ENCODE measurements around the gene RMC1.

RMC1 gene

DNA sequence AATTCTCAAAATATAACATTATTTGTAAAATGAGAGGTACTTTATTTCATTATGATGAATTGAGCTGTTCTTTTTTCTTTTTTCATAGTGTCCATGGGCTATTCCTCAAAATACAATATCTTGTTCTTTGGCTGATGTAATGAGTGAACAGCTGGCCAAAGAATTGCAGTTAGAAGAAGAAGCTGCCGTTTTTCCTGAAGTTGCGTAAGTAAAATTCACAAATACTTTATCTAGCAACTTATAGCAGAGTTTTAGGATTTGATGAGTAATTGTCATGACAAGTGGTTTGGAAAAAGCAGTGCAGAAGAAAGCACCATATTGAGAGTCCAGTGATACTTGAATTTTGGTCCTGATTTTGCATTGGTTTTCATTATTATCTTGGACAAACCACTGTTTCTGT, 40.4 kb upstream of the RMC1 start:
- no peaks in the 10 kb centered on the region for H3K27me3 ChIP-seq (ENCODE audit: insufficient read depth, poor library complexity, severe bottlenecking)
- no peak for TF ChIP-seq SPI1 (IDR thresholded peaks at IDR 0.05; ENCODE audit: borderline replicate concordance, low read depth)
- TF ChIP-seq, protein P1, sequence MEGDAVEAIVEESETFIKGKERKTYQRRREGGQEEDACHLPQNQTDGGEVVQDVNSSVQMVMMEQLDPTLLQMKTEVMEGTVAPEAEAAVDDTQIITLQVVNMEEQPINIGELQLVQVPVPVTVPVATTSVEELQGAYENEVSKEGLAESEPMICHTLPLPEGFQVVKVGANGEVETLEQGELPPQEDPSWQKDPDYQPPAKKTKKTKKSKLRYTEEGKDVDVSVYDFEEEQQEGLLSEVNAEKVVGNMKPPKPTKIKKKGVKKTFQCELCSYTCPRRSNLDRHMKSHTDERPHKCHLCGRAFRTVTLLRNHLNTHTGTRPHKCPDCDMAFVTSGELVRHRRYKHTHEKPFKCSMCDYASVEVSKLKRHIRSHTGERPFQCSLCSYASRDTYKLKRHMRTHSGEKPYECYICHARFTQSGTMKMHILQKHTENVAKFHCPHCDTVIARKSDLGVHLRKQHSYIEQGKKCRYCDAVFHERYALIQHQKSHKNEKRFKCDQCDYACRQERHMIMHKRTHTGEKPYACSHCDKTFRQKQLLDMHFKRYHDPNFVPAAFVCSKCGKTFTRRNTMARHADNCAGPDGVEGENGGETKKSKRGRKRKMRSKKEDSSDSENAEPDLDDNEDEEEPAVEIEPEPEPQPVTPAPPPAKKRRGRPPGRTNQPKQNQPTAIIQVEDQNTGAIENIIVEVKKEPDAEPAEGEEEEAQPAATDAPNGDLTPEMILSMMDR (IDR thresholded peaks at IDR 0.05; ENCODE audit: insufficient read depth, low read length): no peak
- TF ChIP-seq GABPA (IDR thresholded peaks at IDR 0.05; ENCODE audit: low read depth): no peak
- TF ChIP-seq POLR2AphosphoS5 (IDR thresholded peaks at IDR 0.05; ENCODE audit: low read depth): no peak
- TF ChIP-seq, protein P2, sequence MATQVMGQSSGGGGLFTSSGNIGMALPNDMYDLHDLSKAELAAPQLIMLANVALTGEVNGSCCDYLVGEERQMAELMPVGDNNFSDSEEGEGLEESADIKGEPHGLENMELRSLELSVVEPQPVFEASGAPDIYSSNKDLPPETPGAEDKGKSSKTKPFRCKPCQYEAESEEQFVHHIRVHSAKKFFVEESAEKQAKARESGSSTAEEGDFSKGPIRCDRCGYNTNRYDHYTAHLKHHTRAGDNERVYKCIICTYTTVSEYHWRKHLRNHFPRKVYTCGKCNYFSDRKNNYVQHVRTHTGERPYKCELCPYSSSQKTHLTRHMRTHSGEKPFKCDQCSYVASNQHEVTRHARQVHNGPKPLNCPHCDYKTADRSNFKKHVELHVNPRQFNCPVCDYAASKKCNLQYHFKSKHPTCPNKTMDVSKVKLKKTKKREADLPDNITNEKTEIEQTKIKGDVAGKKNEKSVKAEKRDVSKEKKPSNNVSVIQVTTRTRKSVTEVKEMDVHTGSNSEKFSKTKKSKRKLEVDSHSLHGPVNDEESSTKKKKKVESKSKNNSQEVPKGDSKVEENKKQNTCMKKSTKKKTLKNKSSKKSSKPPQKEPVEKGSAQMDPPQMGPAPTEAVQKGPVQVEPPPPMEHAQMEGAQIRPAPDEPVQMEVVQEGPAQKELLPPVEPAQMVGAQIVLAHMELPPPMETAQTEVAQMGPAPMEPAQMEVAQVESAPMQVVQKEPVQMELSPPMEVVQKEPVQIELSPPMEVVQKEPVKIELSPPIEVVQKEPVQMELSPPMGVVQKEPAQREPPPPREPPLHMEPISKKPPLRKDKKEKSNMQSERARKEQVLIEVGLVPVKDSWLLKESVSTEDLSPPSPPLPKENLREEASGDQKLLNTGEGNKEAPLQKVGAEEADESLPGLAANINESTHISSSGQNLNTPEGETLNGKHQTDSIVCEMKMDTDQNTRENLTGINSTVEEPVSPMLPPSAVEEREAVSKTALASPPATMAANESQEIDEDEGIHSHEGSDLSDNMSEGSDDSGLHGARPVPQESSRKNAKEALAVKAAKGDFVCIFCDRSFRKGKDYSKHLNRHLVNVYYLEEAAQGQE (IDR thresholded peaks at IDR 0.05; ENCODE audit: insufficient replicate concordance, low read depth): no peak
- no peak overlapping the region for H3K27ac ChIP-seq (replicated peaks)
- no peak overlapping the region for H3K4me3 ChIP-seq (replicated peaks; ENCODE audit: insufficient read depth, low read length)
- DNase-seq (ENCODE audit: low read depth in 1 of 2, low spot score in 1 of 2): no peak

DNA sequence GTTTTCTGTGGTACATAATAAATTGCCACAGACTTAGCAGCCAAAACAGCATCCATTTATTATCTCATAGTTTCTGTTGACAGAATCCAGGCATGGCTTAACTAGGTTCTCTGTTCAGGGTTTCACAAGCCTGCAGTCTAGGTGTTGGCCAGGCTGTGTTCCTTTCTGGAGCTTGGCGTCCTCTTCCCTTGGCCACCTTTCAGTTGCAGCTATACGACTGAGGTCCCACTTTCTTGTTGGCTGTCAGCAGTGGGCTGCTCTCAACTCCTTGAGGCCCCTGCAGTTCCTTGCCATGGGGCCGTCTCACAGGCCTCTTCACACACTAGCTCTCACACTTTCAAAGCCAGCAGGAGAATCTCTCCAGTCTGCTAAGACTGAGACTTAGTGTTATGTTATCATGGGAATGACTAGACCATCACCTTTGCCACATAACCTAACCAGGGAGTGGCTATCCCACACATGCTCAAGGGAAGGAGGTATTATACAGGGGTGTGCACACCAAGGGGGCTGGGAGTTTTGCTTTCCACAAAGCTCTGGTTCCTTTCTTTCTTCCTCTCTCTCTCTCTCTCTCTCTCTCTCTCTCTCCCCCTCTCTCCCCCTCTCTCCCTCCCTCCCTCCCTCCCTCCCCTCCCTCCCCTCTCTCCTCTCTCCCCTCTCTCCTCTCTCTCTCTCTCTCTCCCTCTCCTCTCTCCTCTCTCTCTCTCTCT, 34.4 kb upstream of the RMC1 start:
- H3K27ac ChIP-seq (replicated peaks): no peak overlapping the region
- TF ChIP-seq, protein P1 (IDR thresholded peaks at IDR 0.05; ENCODE audit: insufficient read depth, low read length): no peak
- TF ChIP-seq, protein P2 (IDR thresholded peaks at IDR 0.05; ENCODE audit: insufficient replicate concordance, low read depth): no peak
- TF ChIP-seq POLR2AphosphoS5 (IDR thresholded peaks at IDR 0.05; ENCODE audit: low read depth): no peak
- no peak for TF ChIP-seq GABPA (IDR thresholded peaks at IDR 0.05; ENCODE audit: low read depth)
- TF ChIP-seq SPI1 (IDR thresholded peaks at IDR 0.05; ENCODE audit: borderline replicate concordance, low read depth): no peak
- DNase-seq (ENCODE audit: low read depth in 1 of 2, low spot score in 1 of 2): no peak
- H3K27me3 ChIP-seq (ENCODE audit: insufficient read depth, poor library complexity, severe bottlenecking): no peaks in the 10 kb centered on the region
- no peak overlapping the region for H3K4me3 ChIP-seq (replicated peaks; ENCODE audit: insufficient read depth, low read length)

DNA sequence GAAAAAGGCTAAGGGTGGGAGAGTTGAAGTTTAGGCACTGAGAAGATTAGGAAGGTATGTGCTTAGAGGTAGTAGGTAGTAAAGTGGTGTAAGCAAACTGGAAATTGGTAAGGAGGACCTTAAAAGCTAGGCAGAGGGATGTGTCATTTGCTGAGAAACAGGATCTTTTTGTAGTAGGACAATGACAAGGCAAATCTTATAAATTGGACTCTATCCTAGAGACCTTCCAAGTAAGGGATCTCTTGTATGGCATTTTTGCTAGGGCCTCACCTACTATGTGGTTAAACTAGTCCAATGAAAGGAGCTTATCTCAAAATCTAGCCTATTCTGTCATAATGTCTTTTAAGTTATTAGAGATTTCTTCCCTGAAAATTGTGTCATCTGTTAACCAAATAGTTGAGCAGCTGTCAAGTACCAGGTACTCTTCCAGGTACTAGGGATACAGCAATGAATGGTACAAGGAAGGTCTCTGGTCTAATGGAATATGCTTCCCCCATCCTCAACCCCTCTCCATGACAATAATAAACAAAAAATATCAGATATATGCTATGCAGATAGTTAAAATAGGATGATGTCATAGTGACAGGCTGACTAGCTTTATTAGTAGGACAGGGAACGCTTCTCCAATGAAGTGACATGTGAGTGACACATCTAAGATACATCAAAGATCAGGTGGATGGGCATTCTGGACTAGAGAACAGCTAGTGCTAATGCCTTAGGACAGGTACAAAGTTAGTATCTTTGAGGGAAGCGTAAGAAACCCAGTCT, 32.5 kb upstream of the RMC1 start:
- no peak for TF ChIP-seq GABPA (IDR thresholded peaks at IDR 0.05; ENCODE audit: low read depth)
- TF ChIP-seq, protein P2 (IDR thresholded peaks at IDR 0.05; ENCODE audit: insufficient replicate concordance, low read depth): no peak
- TF ChIP-seq SPI1 (IDR thresholded peaks at IDR 0.05; ENCODE audit: borderline replicate concordance, low read depth): no peak
- TF ChIP-seq POLR2AphosphoS5 (IDR thresholded peaks at IDR 0.05; ENCODE audit: low read depth): no peak
- TF ChIP-seq, protein P1 (IDR thresholded peaks at IDR 0.05; ENCODE audit: insufficient read depth, low read length): no peak
- H3K4me3 ChIP-seq (replicated peaks; ENCODE audit: insufficient read depth, low read length): no peak overlapping the region
- no peak for DNase-seq (ENCODE audit: low read depth in 1 of 2, low spot score in 1 of 2)
- H3K27ac ChIP-seq (replicated peaks): no peak overlapping the region
- H3K27me3 ChIP-seq (ENCODE audit: insufficient read depth, poor library complexity, severe bottlenecking): no peaks in the 10 kb centered on the region
